Caco-2 (cell line): ENCODE measurements around the gene DPPA3. TPM values are rescaled to one million over a fixed set of nuclear protein-coding genes. Genes with fewer than 3 reads are reported as not detected.

ENCODE experiments used
- BruUV-seq: library from RNA; stranded (reverse); fragments of 400-500 nt; replicated peaks from 2 replicates; lab custom pipeline; 2021; lab: Mats Ljungman, UMichigan
- CTCF ChIA-PET: fragments of 300-600 bp; sonication (Branson Sonifier 250); formaldehyde crosslinking; loops from one replicate; lab custom pipeline; 2022; ENCODE audit warnings: antibody characterized with exemption; lab: Charles Lee
- POLR2A ChIA-PET: fragments of 300-600 bp; sonication (Branson Sonifier 250); formaldehyde crosslinking; loops from one replicate; lab custom pipeline; 2022; ENCODE audit warnings: antibody characterized with exemption; lab: Charles Lee
- DNase-seq, 2 experiments: peaks; one replicate each; pipeline versions ENCODE4 v3.0.0 to v3.0.0-alpha.2; 2020 to 2022
- H3K27me3 ChIP-seq: replicated peaks from 2 replicates; pipeline ENCODE4 v1.6.0; 2011; ENCODE audit warnings: low read length; ENCODE audit not compliant: control insufficient read depth, insufficient read depth
- H3K36me3 ChIP-seq: 2 replicates; pipeline ENCODE4 v1.5.1; 2011; ENCODE audit warnings: low read length; ENCODE audit not compliant: control insufficient read depth, insufficient read depth
- H3K4me1 ChIP-seq: fragments of 250-450 bp; sonication (Bioruptor Pico); 2 replicates; pipeline ENCODE4 v1.5.1; 2020; ENCODE audit warnings: mild to moderate bottlenecking
- H3K4me3 ChIP-seq: 2 replicates; pipeline ENCODE4 v1.5.1; 2011; ENCODE audit warnings: low read depth, mild to moderate bottlenecking, control low read depth, low read length
- H3K9me3 ChIP-seq: fragments of 250-450 bp; sonication (Bioruptor Pico); 2 replicates; pipeline ENCODE4 v1.5.1; 2020; ENCODE audit warnings: mild to moderate bottlenecking, moderate library complexity
- H3K27ac Mint-ChIP-seq: one replicate; pipeline ENCODE4 v1.8.0; 2022; ENCODE audit warnings: mixed read lengths; ENCODE audit not compliant: unreplicated experiment
- H3K27me3 Mint-ChIP-seq: one replicate; pipeline ENCODE4 v1.8.0; 2022; ENCODE audit warnings: mixed read lengths; ENCODE audit not compliant: insufficient read depth, unreplicated experiment
- H3K36me3 Mint-ChIP-seq: one replicate; pipeline ENCODE4 v1.8.0; 2022; ENCODE audit warnings: mild to moderate bottlenecking, mixed read lengths; ENCODE audit not compliant: insufficient read depth, unreplicated experiment
- H3K4me1 Mint-ChIP-seq: one replicate; pipeline ENCODE4 v1.8.0; 2022; ENCODE audit warnings: low read depth, mixed read lengths; ENCODE audit not compliant: unreplicated experiment
- H3K4me3 Mint-ChIP-seq: one replicate; pipeline ENCODE4 v1.8.0; 2022; ENCODE audit warnings: mild to moderate bottlenecking, moderate library complexity, mixed read lengths; ENCODE audit not compliant: unreplicated experiment
- H3K9me3 Mint-ChIP-seq: one replicate; pipeline ENCODE4 v1.8.0; 2022; ENCODE audit warnings: mixed read lengths; ENCODE audit not compliant: unreplicated experiment
- CTCF ChIP-seq, 2 experiments: fragments of 200-600 bp in 1 of 2; IDR thresholded peaks; 1 replicate in 1 of 2; 2 replicates in 1 of 2; pipeline versions ENCODE4 v1.5.1 to v1.8.0; 2011 to 2022; ENCODE audit warnings: antibody characterized with exemption in 1 of 2, control low read depth in 1 of 2, inconsistent platforms in 1 of 2, low read depth in 1 of 2, low read length in 1 of 2, mild to moderate bottlenecking in 1 of 2, moderate library complexity in 1 of 2; ENCODE audit not compliant: insufficient read depth in 1 of 2, severe bottlenecking in 1 of 2, unreplicated experiment in 1 of 2
- intact Hi-C: fragments of 100-400 bp; cut with micrococcal nuclease; formaldehyde crosslinking; loops from one replicate; pipeline ENCODE4 v1.10.0; 2022; ENCODE audit not compliant: unreplicated experiment
- total RNA-seq: library from RNA; stranded (reverse); gene quantifications from 2 replicates; pipeline ENCODE4 v1.2.3, GENCODE V29; 2022

DPPA3 gene
- total RNA-seq, 1 experiment from 2014 or later, result 31.8 TPM

GRCh38 chr12:7758766-7759140 is 47.5 kb downstream of the DPPA3 start:
- POLR2A ChIA-PET, result interaction anchor here (0.6 kb wide), 1 partner anchor 148 kb away, joined by 5 read pairs; no protein-coding TSS in a partner anchor
- TF ChIP-seq CTCF (IDR thresholded peaks at IDR 0.05; ENCODE audit: insufficient read depth in 1 of 2, low read depth in 1 of 2, low read length in 1 of 2, severe bottlenecking in 1 of 2, unreplicated experiment in 1 of 2), result no peak
- no TSS peak for BruUV-seq
- Histone ChIP-seq H3K27me3 (no peaks in the 10 kb centered on the region), H3K4me1 (0 out of 2 replicates have a peak, but pooled peaks cover 7% of the 10 kb centered on the region), H3K9me3 (no peaks in the 10 kb centered on the region), H3K4me3 (no peak overlapping the region), H3K36me3 (no peaks in the 10 kb centered on the region)
- Mint-ChIP-seq H3K9me3 (no peaks in the 10 kb centered on the region), H3K27ac (no peak overlapping the region), H3K4me1 (peaks cover 6% of the 10 kb centered on the region), H3K4me3 (no peak overlapping the region), H3K36me3 (no peaks in the 10 kb centered on the region), H3K27me3 (no peaks in the 10 kb centered on the region)
- intact Hi-C loops, result no loop called here
- CTCF ChIA-PET, result interaction anchor here (0.6 kb wide), 1 partner anchor 12 kb away, joined by 6 read pairs; no protein-coding TSS in a partner anchor
- DNase-seq, result no peak

Other genes starting within 250 kb of the DPPA3 start
- gene CD163, start 207.7 kb upstream of the DPPA3 start, total RNA-seq, result 0.20 and 1.4 TPM in 2 replicates
- gene APOBEC1, start 45.5 kb upstream of the DPPA3 start, total RNA-seq, result not detected in 2 replicates
- gene GDF3, start 15.7 kb upstream of the DPPA3 start, total RNA-seq, result 0.41 TPM in 1 of 2 replicates, not detected in the other
- gene CLEC4C, start 35.9 kb downstream of the DPPA3 start, total RNA-seq, result not detected in 2 replicates
- gene NANOGNB, start 53.8 kb downstream of the DPPA3 start, total RNA-seq, result not detected in 2 replicates
- gene NANOG, start 78.0 kb downstream of the DPPA3 start, total RNA-seq, result not detected in 2 replicates
- 129 and 141 TPM in 2 replicates for gene SLC2A14, start 161.5 kb downstream of the DPPA3 start, total RNA-seq
- 2,966 and 3,303 TPM in 2 replicates for gene SLC2A3, start 224.8 kb downstream of the DPPA3 start, total RNA-seq